Fibroblast of mammary gland (primary cell): ENCODE data around the gene GRIK4.

Source experiments
- DNase-seq: peaks from one replicate; pipeline ENCODE4 v3.0.0-alpha.2; 2010; ENCODE audit warnings: low read depth
- H3K4me3 ChIP-seq: 2 replicates; pipeline ENCODE4 v1.5.1; 2011; ENCODE audit warnings: low read depth, mild to moderate bottlenecking, low read length, moderate library complexity; ENCODE audit not compliant: control insufficient read depth
- CTCF ChIP-seq: conservative IDR thresholded peaks from 2 replicates; pipeline ENCODE4 v1.5.1; 2011; ENCODE audit warnings: low read depth, low read length, inconsistent platforms; ENCODE audit not compliant: control insufficient read depth, insufficient read depth

The GRIK4 gene

GRCh38 chr11:120658071-120658423 lies 146.5 kb downstream of the GRIK4 start:
- DNase-seq: no peak
- H3K4me3 ChIP-seq: no peak overlapping the region
- TF ChIP-seq CTCF: no peak

GRCh38 chr11:120659076-120659475 lies 147.5 kb downstream of the GRIK4 start:
- no peak overlapping the region for H3K4me3 ChIP-seq
- TF ChIP-seq CTCF: no peak
- DNase-seq: no peak

- H3K4me3 ChIP-seq: no peak overlapping the region
- TF ChIP-seq CTCF: peak; percentile 29
- DNase-seq: peak; percentile 56
Observed at GRCh38 chr11:120660024-120660565, 148.5 kb downstream of the GRIK4 start.

GRCh38 chr11:120662071-120662676 lies 150.6 kb downstream of the GRIK4 start:
- H3K4me3 ChIP-seq: no peak overlapping the region
- no peak for TF ChIP-seq CTCF
- no peak for DNase-seq

GRCh38 chr11:120663142-120663541 lies 151.6 kb downstream of the GRIK4 start:
- H3K4me3 ChIP-seq: no peak overlapping the region
- DNase-seq: no peak
- no peak for TF ChIP-seq CTCF

GRCh38 chr11:120666121-120666639 lies 154.6 kb downstream of the GRIK4 start:
- DNase-seq: no peak
- no peak for TF ChIP-seq CTCF
- no peak overlapping the region for H3K4me3 ChIP-seq
